ENCODE data around the gene HPSE2.

HPSE2 gene

DNA sequence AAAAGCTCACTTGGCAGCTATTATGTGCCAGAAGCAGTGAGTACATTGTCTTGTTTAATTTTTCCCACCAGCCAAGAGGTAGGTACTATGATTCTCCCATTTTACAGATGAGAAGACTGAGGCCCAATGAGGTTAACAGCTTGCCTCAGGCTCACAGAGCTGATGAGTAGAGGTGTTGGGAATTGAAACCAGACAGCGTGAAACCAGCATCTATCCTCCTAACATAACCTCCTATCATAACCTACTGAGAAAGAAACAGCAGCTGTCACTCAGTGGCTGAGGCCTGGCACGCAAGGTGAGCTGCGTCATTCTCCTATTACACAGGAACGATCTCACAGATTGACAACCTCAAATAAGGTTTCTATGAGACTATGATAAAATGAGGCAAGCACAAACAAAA is 826.9 kb downstream of the HPSE2 start:
- Histone ChIP-seq H3K9ac (no peak overlapping the region), H3K4me1 (peaks cover 8% of the 10 kb centered on the region), H3K4me3 (ENCODE audit: low read depth, low read length) (no peak overlapping the region), H3K27ac (no peak overlapping the region), H3K36me3 (ENCODE audit: control insufficient read depth, insufficient read depth, low read length) (no peaks in the 10 kb centered on the region), H2AFZ (no peak overlapping the region), H3K27me3 (ENCODE audit: control insufficient read depth, insufficient read depth, low read length) (no peaks in the 10 kb centered on the region), H3K9me3 (ENCODE audit: control insufficient read depth, low read length) (no peaks in the 10 kb centered on the region), H3K79me2 (no peaks in the 10 kb centered on the region), H3K4me2 (ENCODE audit: low read length) (no peak overlapping the region)
- TF ChIP-seq, protein P1, sequence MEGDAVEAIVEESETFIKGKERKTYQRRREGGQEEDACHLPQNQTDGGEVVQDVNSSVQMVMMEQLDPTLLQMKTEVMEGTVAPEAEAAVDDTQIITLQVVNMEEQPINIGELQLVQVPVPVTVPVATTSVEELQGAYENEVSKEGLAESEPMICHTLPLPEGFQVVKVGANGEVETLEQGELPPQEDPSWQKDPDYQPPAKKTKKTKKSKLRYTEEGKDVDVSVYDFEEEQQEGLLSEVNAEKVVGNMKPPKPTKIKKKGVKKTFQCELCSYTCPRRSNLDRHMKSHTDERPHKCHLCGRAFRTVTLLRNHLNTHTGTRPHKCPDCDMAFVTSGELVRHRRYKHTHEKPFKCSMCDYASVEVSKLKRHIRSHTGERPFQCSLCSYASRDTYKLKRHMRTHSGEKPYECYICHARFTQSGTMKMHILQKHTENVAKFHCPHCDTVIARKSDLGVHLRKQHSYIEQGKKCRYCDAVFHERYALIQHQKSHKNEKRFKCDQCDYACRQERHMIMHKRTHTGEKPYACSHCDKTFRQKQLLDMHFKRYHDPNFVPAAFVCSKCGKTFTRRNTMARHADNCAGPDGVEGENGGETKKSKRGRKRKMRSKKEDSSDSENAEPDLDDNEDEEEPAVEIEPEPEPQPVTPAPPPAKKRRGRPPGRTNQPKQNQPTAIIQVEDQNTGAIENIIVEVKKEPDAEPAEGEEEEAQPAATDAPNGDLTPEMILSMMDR (IDR thresholded peaks at IDR 0.05) = no peak

DNA sequence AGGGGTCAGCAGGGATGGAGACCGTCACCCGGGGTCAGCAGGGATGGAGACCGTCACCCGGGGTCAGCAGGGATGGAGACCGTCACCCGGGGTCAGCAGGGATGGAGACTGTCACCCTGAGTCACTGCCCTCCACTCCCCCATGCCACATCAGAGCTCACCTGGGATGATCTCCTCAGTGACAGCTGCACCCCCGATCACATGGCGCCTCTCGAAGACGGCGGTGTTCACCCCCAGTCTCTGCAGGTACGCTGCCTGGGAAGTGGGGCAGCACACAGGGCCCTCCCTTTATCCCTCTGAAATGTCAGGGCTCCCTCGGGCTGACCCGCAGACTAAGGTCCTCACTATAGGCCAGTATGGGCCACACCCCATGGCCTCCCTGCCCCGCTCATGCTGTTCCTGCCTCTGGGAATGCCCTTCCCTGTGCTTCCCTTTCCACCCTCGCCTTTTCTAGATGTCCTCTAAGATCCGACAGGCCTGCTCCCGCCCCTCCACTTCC is 827.9 kb downstream of the HPSE2 start:
- Histone ChIP-seq H3K9me3 (ENCODE audit: control insufficient read depth, low read length) (no peaks in the 10 kb centered on the region), H3K36me3 (ENCODE audit: control insufficient read depth, insufficient read depth, low read length) (no peaks in the 10 kb centered on the region), H3K27ac (no peak overlapping the region), H3K4me3 (ENCODE audit: low read depth, low read length) (no peak overlapping the region), H3K9ac (no peak overlapping the region), H3K4me1 (peaks cover 8% of the 10 kb centered on the region), H3K79me2 (no peaks in the 10 kb centered on the region), H2AFZ (no peak overlapping the region), H3K27me3 (ENCODE audit: control insufficient read depth, insufficient read depth, low read length) (no peaks in the 10 kb centered on the region), H3K4me2 (ENCODE audit: low read length) (no peak overlapping the region)
- TF ChIP-seq, protein P1 (IDR thresholded peaks at IDR 0.05) = no peak

Data from parathyroid adenoma (tissue), 2 donors.